K562 (cell line): Measurements from ENCODE around the gene ATG13. TPM values are rescaled to one million over a fixed set of nuclear protein-coding genes. Genes with fewer than 3 reads are reported as not detected.

Experiments
- ATAC-seq: fragments of 200-7000 bp; cut with Tn5 transposase; 3 replicates; pipeline ENCODE4 v1.9.1; 2020; ENCODE audit warnings: moderate library complexity
- BruUV-seq: library from RNA; stranded (reverse); fragments of 400-500 nt; replicated peaks from 2 replicates; lab custom pipeline; 2021; lab: Mats Ljungman, UMichigan
- CTCF ChIA-PET: fragments of 300-600 bp; formaldehyde crosslinking; extraction: SDS; loops from one replicate; lab custom pipeline; 2021; ENCODE audit warnings: low intra/inter-chr PET ratio; lab: Yijun Ruan, JAX
- POLR2A ChIA-PET: fragments of 300-600, 350-650 bp; sonication (Branson Sonifier 250); formaldehyde crosslinking; extraction: SDS; loops from one replicate; lab custom pipeline; 2021; ENCODE audit warnings: antibody characterized with exemption, inconsistent platforms; lab: Yijun Ruan, JAX
- DNase-seq, 4 experiments: peaks; one replicate each; pipeline versions ENCODE4 v3.0.0 to v3.0.0-alpha.2; 2011 to 2018; ENCODE audit warnings: low spot score in 3 of 4, mixed read lengths in 3 of 4; ENCODE audit errors: extremely low read depth in 1 of 4
- FAIRE-seq: peaks from 2 replicates; lab custom pipeline; 2011; peaks lifted over from hg19 to GRCh38; lab: Jason Lieb, UNC
- H2AFZ ChIP-seq: 2 replicates; pipeline ENCODE4 v1.6.0; 2011; ENCODE audit warnings: low read depth, low read length, control low read depth, inconsistent platforms
- H3K27ac ChIP-seq: fragments of 200-600 bp; 3 replicates; pipeline ENCODE4 v1.8.0; 2011; ENCODE audit warnings: low read depth, mild to moderate bottlenecking, control low read depth, inconsistent platforms, low read length, moderate library complexity, mixed read lengths; ENCODE audit errors: extremely low read depth
- H3K27me3 ChIP-seq, 2 experiments: fragments of 300-600 bp in 1 of 2; 2 replicates in 1 of 2; 3 replicates in 1 of 2; pipeline versions ENCODE4 v1.6.0 to v1.8.0; 2011; ENCODE audit warnings: inconsistent platforms in 2 of 2, low read length in 2 of 2, mild to moderate bottlenecking in 1 of 2, mixed read lengths in 1 of 2, moderate library complexity in 1 of 2; ENCODE audit not compliant: control insufficient read depth in 2 of 2, insufficient read depth in 2 of 2
- H3K36me3 ChIP-seq: fragments of 300-600 bp; 3 replicates; pipeline ENCODE4 v1.8.0; 2011; ENCODE audit warnings: mild to moderate bottlenecking, low read length, inconsistent platforms; ENCODE audit not compliant: control insufficient read depth, insufficient read depth
- H3K4me1 ChIP-seq, 2 experiments: fragments of 200-600 bp in 1 of 2; replicated peaks in 1 of 2; 2 replicates in 1 of 2; 3 replicates in 1 of 2; pipeline versions ENCODE4 v1.5.1 to v1.8.0; 2011; ENCODE audit warnings: inconsistent platforms in 2 of 2, low read length in 2 of 2, mild to moderate bottlenecking in 1 of 2, mixed read lengths in 1 of 2, moderate library complexity in 1 of 2; ENCODE audit not compliant: control insufficient read depth in 2 of 2, insufficient read depth in 2 of 2
- H3K4me2 ChIP-seq: 2 replicates; pipeline ENCODE4 v1.6.1; 2011; ENCODE audit warnings: low read length, control low read depth, inconsistent platforms, mixed read lengths; ENCODE audit not compliant: insufficient read depth
- H3K4me3 ChIP-seq: fragments of 200-600 bp; sonication (generic), shearing (Covaris generic); 2 replicates; pipeline ENCODE4 v1.5.1; 2016; ENCODE audit warnings: control low read depth, inconsistent platforms
- H3K79me2 ChIP-seq: fragments of 200-600 bp; 3 replicates; pipeline ENCODE4 v1.8.0; 2011; ENCODE audit warnings: low read length, inconsistent platforms; ENCODE audit not compliant: control insufficient read depth, insufficient read depth
- H3K9ac ChIP-seq, 2 experiments: 2 replicates each; pipeline versions ENCODE4 v1.6.0 to v1.6.1; 2011; ENCODE audit warnings: low read depth in 2 of 2, low read length in 2 of 2, control low read depth in 1 of 2, inconsistent platforms in 1 of 2, mild to moderate bottlenecking in 1 of 2, mixed read lengths in 1 of 2; ENCODE audit not compliant: insufficient read depth in 1 of 2
- H3K9me1 ChIP-seq: one replicate; pipeline ENCODE4 v1.6.0; 2011; ENCODE audit warnings: inconsistent platforms, mild to moderate bottlenecking, low read length, moderate library complexity; ENCODE audit not compliant: control insufficient read depth, insufficient read depth
- H3K9me3 ChIP-seq: replicated peaks from 2 replicates; pipeline ENCODE4 v1.5.1; 2011; ENCODE audit warnings: low read depth, low read length, inconsistent platforms; ENCODE audit not compliant: control insufficient read depth, insufficient read depth
- H4K20me1 ChIP-seq: replicated peaks from 2 replicates; pipeline ENCODE4 v1.6.1; 2011; ENCODE audit warnings: low read length, inconsistent platforms, mixed read lengths; ENCODE audit not compliant: control insufficient read depth, insufficient read depth
- CBX3 ChIP-seq, 2 experiments: IDR thresholded peaks; 1 replicate in 1 of 2; 2 replicates in 1 of 2; pipeline ENCODE4 v1.6.1; 2012; ENCODE audit warnings: inconsistent platforms in 2 of 2, low read length in 2 of 2, borderline replicate concordance in 1 of 2, control low read depth in 1 of 2
- HNRNPLL ChIP-seq: fragments of 200-400 bp; formaldehyde crosslinking; IDR thresholded peaks from 2 replicates; pipeline ENCODE4 v1.6.1; 2017; ENCODE audit warnings: low read length, low read depth, mild to moderate bottlenecking; ENCODE audit not compliant: poor library complexity, severe bottlenecking
- PHF20 ChIP-seq: fragments of 450-650 bp; IDR thresholded peaks from 2 replicates; pipeline ENCODE4 v1.6.1; 2018; ENCODE audit not compliant: partially characterized antibody
- TRIM24 ChIP-seq, 2 experiments: fragments of 450-650 bp; IDR thresholded peaks; 2 replicates each; pipeline ENCODE4 v1.6.1; 2016
- TRIM28 ChIP-seq: fragments of 450-650 bp; IDR thresholded peaks from 2 replicates; pipeline ENCODE4 v1.6.1; 2017
- ZNF316 ChIP-seq: fragments of 450-650 bp; IDR thresholded peaks from 2 replicates; pipeline ENCODE4 v1.6.1; 2016
- WGBS: fragments of 100-300 bp; shearing (Covaris generic); methylation state at CpG from one replicate; pipeline ENCODE4 v1.1.6; 2016; ENCODE audit warnings: low coverage, mixed read lengths; ENCODE audit not compliant: insufficient coverage; ENCODE audit errors: missing lambda C conversion rate; 5-methylcytosine and 5-hydroxymethylcytosine counted together
- in situ Hi-C: fragments of 300-500 bp; cut with MboI; formaldehyde crosslinking; loops from 4 replicates; pipeline ENCODE4 v1.15.0; 2018; ENCODE audit warnings: inconsistent platforms, mixed read lengths
- intact Hi-C: fragments of 100-400 bp; cut with micrococcal nuclease; formaldehyde crosslinking; loops from 2 replicates; pipeline ENCODE4 v1.14.2; 2022
- polyA plus RNA-seq, 8 experiments: library from polyadenylated mRNA; depleted of rRNA in 4 of 8; stranded (reverse) in 5 of 8; unstranded in 3 of 8; fragments of >200 nt; fragmentation: Nextera tagmentation in 2 of 8; fragmentation: Illumina TruSeq in 1 of 8; extraction: Ambion mirVana in 2 of 8; extraction: Trizol in 1 of 8; gene quantifications; 2 replicates each; pipeline versions ENCODE4 v1.2.1 to v1.2.3, GENCODE V29; 2011 to 2014; ENCODE audit warnings: inconsistent platforms in 1 of 8, missing spikeins in 1 of 8
- total RNA-seq, 7 experiments: library from RNA; depleted of rRNA in 6 of 7; stranded (reverse); fragments of >200 nt in 6 of 7; fragmentation: Illumina TruSeq in 2 of 7; extraction: Trizol in 2 of 7; gene quantifications; 2 replicates each; pipeline versions ENCODE4 v1.2.1 to v1.2.3, GENCODE V29; 2011 to 2021; ENCODE audit warnings: low replicate concordance in 1 of 7
- TF ChIP-seq, protein P1 (sequence below), 2 experiments: fragments of 450-650 bp; IDR thresholded peaks; 2 replicates each; pipeline ENCODE4 v1.6.1; 2016; ENCODE audit warnings: mild to moderate bottlenecking in 2 of 2, borderline replicate concordance in 1 of 2, low read depth in 1 of 2, moderate library complexity in 1 of 2

ATG13 gene
- total and polyA plus RNA-seq, 9 of the 15 experiments (the other 6 are each of a cell fraction or from before 2014, with no cell fraction given): 13.1 to 61.5 (median 36.5) TPM

DNA sequence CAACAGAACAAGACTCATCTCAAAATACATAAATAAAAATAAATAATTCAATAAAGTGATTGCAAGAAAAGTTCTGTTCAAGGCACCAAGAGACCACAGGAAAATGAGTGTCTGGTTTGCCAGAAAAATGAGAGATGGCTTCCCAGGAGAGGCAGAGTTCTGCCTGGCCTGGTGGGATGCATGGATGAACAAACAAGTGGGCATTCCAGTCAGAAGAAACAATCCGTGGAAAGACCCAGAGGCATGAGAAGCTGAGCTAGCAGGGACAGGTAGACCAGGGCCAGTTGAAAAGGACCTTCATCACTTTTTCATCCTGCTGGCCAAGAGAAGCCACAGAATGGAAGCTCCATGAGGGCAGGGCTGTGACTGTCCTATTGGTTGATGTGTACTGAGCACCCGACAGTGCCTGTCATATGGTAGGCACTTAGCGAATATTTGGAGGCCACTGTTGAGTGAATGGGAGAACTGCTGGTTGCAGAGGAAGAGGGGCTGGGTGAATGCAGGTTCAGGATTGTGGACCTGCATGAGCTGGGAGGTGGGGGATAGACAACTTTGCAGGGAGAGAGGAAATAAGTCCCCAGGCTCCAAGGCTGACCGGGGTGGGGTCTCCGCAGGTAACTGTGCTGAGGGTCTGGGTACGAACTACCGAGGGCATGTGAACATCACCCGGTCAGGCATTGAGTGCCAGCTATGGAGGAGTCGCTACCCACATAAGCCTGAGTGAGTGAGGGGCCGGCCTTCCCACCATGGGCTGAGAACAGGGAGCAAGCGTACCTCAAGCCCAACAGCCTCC is 105.4 kb downstream of the ATG13 start:
- ChIA-PET CTCF (no interaction called here), POLR2A (interaction anchor here (0.9 kb wide), 2 partner anchors 11 to 17 kb away, joined by 3 read pairs; no protein-coding TSS in a partner anchor)
- H4K20me1 ChIP-seq: no peaks in the 10 kb centered on the region
- H3K9me3 ChIP-seq: peaks cover 4% of the 10 kb centered on the region; the same call in 1 of the 2 replicates
- H3K9me1 ChIP-seq: no peaks in the 10 kb centered on the region
- DNase-seq: no peak
- WGBS: 39% methylated on average over 11 of the region's 11 CpGs
- H3K4me3 ChIP-seq: no peak overlapping the region
- no peak for ATAC-seq
- H3K4me1 ChIP-seq: peaks cover 4 to 26% of the 10 kb centered on the region in 2 experiments; a peak in 4 of 5 replicates
- H3K27ac ChIP-seq: no peak overlapping the region
- BruUV-seq: no TSS peak
- intact Hi-C loops (no loop called here), in situ Hi-C loops (no loop called here)
- TF ChIP-seq PHF20: no peak
- TF ChIP-seq, protein P1, sequence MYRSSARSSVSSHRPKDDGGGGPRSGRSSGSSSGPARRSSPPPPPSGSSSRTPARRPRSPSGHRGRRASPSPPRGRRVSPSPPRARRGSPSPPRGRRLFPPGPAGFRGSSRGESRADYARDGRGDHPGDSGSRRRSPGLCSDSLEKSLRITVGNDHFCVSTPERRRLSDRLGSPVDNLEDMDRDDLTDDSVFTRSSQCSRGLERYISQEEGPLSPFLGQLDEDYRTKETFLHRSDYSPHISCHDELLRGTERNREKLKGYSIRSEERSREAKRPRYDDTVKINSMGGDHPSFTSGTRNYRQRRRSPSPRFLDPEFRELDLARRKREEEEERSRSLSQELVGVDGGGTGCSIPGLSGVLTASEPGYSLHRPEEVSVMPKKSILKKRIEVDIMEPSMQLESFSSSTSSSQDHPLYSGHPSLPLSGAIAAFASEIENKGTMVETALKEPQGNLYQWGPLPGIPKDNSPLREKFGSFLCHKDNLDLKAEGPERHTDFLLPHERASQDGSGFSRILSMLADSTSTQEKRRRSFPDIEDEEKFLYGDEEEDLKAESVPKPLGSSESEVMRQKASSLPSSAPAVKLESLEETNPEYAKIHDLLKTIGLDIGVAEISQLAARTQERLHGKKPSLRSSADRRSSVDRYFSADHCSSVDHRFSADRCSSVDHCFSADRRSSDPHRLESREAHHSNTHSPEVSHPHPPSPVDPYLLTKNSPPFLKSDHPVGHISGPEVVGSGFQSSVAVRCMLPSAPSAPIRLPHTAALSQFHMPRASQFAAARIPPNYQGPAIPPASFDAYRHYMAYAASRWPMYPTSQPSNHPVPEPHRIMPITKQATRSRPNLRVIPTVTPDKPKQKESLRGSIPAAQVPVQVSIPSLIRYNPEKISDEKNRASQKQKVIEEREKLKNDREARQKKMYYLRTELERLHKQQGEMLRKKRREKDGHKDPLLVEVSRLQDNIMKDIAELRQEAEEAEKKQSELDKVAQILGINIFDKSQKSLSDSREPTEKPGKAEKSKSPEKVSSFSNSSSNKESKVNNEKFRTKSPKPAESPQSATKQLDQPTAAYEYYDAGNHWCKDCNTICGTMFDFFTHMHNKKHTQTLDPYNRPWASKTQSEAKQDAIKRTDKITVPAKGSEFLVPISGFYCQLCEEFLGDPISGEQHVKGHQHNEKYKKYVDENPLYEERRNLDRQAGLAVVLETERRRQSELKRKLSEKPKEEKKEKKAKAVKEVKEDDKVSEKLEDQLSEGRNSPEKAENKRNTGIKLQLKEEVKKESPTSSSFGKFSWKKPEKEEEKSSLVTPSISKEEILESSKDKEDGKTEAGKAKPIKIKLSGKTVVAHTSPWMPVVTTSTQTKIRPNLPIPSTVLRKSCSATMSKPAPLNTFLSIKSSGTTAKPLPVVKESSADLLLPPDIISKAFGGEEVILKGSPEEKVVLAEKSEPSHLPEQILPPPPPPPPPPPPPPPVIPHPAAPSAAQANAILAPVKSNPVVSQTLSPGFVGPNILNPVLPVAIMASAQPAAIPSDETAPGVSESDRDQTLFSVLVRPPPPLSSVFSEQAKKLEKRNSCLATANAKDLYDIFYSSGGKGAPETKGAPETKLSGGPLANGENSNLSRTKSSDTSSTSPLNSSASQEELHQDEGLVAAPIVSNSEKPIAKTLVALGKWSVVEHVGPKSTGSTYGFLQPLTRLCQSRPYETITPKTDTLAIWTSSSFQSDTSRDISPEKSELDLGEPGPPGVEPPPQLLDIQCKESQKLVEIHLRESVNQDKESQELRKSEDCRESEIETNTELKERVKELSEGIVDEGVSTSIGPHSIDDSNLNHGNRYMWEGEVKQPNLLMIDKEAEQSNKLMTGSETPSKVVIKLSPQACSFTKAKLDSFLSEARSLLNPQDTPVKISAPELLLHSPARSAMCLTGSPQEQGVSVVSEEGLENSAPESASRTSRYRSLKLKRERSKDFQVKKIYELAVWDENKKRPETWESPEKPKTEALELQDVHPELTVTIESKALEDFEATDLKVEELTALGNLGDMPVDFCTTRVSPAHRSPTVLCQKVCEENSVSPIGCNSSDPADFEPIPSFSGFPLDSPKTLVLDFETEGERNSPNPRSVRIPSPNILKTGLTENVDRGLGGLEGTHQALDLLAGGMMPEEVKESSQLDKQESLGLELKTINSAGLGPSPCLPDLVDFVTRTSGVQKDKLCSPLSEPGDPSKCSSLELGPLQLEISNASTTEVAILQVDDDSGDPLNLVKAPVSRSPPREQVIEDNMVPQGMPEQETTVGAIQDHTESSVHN (IDR thresholded peaks at IDR 0.05; ENCODE audit: borderline replicate concordance in 1 of 2, low read depth in 1 of 2): no peak
- peak in 1 of 2 experiments; percentile 57; a peak in 2 of 3 replicates for TF ChIP-seq CBX3 (IDR thresholded peaks at IDR 0.05; ENCODE audit: borderline replicate concordance in 1 of 2, low read length in 2 of 2)
- peak; percentile 61 to 76 for TF ChIP-seq TRIM24 (IDR thresholded peaks at IDR 0.05)
- TF ChIP-seq HNRNPLL: no peak
- peak; percentile 81; the same call in 1 of the 2 replicates for TF ChIP-seq TRIM28
- TF ChIP-seq ZNF316: peak; percentile 89
- H2AFZ ChIP-seq: no peak overlapping the region
- no peak overlapping the region for H3K4me2 ChIP-seq
- H3K36me3 ChIP-seq: no peaks in the 10 kb centered on the region
- no peak overlapping the region for H3K9ac ChIP-seq
- no peaks in the 10 kb centered on the region for H3K79me2 ChIP-seq
- no peak for FAIRE-seq
- peaks cover 0 to 3% of the 10 kb centered on the region in 2 experiments; a peak in 1 of 5 replicates for H3K27me3 ChIP-seq
